ENCODE results near the gene WDR77. TPM values are rescaled to one million over a fixed set of nuclear protein-coding genes. Genes with fewer than 3 reads are reported as not detected.
A peak's percentile ranks its signal among the peaks of the same experiment; 100 is the strongest.

The WDR77 gene
- total RNA-seq, 1 donor = 73.0 TPM

DNA sequence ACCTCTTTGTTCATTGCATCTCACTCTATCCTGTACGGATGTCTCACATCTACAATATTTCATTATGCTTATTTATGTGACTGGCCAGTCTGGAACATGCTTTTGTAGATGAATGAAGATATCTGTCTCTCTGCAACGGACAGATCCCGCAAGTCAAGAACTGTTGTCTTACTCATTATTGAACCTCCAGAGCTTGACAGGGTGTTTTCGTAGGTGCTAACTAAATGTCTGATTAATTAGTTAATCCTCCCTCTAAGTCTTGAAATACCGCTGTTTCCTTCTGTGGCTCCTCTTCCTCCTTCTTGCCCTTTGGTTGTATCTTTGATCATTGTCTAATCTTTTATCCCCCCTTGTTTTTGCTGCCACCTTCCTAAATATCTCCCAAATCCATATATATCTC is 21.5 kb upstream of the WDR77 start:
- DNase-seq (ENCODE audit: low read depth in 2 of 3, low spot score in 2 of 3) = no peak

GRCh38 chr1:111469539-111469938 is 20.5 kb upstream of the WDR77 start:
- no peak for DNase-seq (ENCODE audit: low read depth in 2 of 3, low spot score in 2 of 3)

GRCh38 chr1:111468717-111469100 is 19.7 kb upstream of the WDR77 start:
- no peak for DNase-seq (ENCODE audit: low read depth in 2 of 3, low spot score in 2 of 3)

GRCh38 chr1:111467865-111468716 is 19.0 kb upstream of the WDR77 start:
- no peak for DNase-seq (ENCODE audit: low read depth in 2 of 3, low spot score in 2 of 3)

DNA sequence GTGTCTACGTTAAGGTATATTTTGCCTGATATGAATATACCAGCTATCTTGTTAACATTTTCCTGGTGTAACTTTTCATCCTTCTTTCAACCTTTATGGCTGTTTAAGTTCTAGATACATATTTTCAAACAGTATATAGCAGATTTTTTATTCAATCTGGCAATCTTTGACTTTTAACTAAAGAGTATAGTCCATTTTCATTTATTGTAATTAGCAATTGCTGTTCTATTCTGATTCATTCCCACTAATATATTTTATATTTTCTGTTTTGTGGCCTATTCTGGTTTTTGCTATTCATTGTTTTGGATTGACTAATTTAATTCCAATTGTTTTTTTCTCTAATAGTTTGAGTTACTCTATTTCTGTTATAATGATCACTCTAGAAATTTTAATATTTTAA is 17.4 kb upstream of the WDR77 start:
- DNase-seq (ENCODE audit: low read depth in 2 of 3, low spot score in 2 of 3) = no peak

- no peak for DNase-seq (ENCODE audit: low read depth in 2 of 3, low spot score in 2 of 3)
Measured at GRCh38 chr1:111465754-111466153, 16.7 kb upstream of the WDR77 start.

GRCh38 chr1:111463029-111463683 is 14.1 kb upstream of the WDR77 start:
- DNase-seq (ENCODE audit: low read depth in 2 of 3, low spot score in 2 of 3) = no peak

DNA sequence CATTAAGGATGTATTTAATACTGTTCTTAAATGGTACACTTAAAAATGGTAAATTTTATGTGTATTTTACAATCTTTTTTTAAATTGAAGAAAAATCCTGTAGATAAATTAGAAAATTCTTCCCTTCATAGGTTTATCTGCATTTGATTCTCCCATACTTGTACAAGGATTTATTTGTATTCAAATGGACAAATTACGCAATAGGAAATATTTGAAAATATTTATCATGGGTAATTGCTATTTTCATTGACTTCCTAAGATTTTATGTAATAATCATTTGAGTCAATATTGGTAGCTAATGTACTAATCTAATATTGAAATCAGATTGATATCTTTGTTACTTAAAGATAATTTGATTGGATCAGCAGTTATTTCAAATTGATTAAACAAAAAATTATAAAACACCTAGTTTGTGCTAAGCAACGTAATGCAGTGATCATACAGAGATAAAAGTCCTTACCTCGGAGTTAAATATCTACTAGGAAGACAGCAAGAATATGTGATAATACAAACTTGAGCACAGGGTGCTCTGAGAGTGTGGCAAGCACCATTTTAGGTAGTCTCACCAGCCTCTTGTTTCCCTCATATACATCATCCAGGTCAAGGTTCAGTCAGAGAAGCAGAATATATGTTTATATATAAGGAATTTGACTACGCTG is 13.4 kb upstream of the WDR77 start:
- DNase-seq (ENCODE audit: low read depth in 2 of 3, low spot score in 2 of 3) = no peak

GRCh38 chr1:111461765-111462164 is 12.7 kb upstream of the WDR77 start:
- no peak for DNase-seq (ENCODE audit: low read depth in 2 of 3, low spot score in 2 of 3)

DNA sequence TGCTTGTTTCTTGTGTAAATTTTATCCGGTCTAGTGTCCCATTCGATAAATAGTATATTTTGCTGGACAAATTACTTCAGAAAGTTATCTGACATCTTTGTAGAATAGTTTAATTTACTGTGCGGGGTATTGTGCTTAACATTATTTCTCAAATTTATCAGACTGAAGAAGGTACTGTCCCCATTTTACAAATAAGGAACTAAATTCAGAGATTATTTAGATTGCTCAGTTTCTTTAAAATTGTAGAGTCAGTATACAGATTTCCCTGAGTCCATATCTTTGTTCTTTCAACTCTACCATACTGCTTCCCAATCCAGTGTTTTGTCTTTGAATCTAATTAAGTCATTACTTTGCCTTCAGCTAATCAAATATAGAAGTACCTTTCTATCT is 6.6 kb upstream of the WDR77 start:
- DNase-seq (ENCODE audit: low read depth in 2 of 3, low spot score in 2 of 3) = no peak

- no peak for DNase-seq (ENCODE audit: low read depth in 2 of 3, low spot score in 2 of 3)
Measured at GRCh38 chr1:111454859-111455641, 6.0 kb upstream of the WDR77 start.

GRCh38 chr1:111453706-111454105 is 4.7 kb upstream of the WDR77 start:
- no peak for DNase-seq (ENCODE audit: low read depth in 2 of 3, low spot score in 2 of 3)

DNA sequence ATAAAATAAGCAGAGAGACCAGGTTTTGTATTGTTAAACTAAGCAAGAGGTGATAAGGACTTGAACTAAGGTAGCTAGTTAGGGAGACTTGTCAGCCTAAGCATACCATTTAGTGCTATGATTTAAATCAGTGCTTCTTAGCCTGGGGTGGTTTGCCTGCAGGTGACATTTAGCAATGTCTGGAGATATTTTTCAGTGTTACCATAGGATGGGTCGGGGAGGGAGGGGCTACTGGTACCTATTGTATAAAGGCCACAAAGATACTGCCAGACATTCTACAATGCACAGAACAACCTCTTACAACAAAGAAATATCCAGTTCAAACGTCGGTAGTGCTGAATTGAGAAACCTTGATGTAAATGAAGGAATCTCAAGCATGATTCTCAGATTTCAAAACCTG is 3.5 kb upstream of the WDR77 start:
- DNase-seq (ENCODE audit: low read depth in 2 of 3, low spot score in 2 of 3) = no peak

GRCh38 chr1:111450185-111450584 is 1.1 kb upstream of the WDR77 start:
- DNase-seq (ENCODE audit: low read depth in 2 of 3, low spot score in 2 of 3) = no peak

DNA sequence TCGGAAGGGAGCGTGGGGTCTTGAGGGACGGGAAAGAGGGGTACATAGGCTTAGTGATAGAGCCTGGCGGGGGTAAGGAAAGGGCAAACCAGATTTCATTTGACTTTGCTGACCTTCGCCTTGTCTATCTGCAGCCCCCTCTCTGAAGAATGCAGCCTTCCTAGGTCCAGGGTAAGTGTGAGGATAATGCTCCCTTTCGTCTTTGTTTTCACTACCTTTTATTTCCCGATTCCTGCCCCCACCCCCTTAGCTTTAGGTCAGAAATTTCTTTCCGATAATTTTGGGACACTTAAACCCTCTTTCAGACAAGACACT is 604 bp upstream of the WDR77 start:
- no peak for DNase-seq (ENCODE audit: low read depth in 2 of 3, low spot score in 2 of 3)

- peak in 1 of 3 donors; percentile 43 for DNase-seq (ENCODE audit: low read depth in 2 of 3, low spot score in 2 of 3)
Measured at GRCh38 chr1:111448482-111448917, 556 bp downstream of the WDR77 start.

DNA sequence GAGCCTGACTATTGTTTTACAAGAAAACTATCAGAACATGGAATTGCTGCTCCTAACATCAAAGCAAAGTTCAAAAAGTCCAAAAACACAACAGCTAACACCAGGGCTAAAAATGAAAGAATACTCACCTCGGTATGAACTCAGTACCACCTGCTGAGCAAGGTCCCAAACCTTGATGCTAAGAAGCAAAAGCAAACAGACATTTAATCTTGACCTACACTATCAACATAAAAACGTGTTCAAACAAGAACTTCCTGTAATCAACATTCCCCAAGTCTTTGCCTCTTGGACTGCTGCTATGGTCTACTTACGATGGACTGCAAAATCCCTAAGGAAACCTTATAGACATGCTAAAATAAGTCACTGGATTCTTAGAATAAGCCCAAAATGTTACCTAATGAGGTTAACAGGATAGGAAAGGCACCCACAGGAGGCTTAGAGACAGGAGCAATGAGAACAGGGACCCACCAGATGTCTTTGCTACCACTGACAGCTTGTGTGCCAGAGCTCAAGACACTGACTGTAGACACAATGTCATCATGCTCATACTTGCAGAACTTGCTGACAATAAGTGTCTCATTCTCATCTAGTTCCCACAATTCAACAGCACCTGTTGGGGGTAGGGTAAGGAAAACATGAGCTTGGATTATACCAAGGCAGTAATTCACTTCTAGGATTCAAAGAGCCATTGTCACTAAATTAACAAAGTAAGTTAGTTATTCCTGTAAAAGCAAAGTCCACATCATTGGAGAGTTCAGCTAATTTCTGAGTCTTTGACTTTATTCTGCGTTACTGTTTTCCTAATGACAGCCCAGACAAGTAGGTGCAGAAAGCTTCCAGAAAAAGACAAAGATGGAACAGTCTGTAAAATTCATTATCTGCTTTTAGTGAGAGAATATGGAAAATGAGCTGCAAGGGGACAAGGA is 1.8 kb downstream of the WDR77 start:
- DNase-seq (ENCODE audit: low read depth in 2 of 3, low spot score in 2 of 3) = no peak

- DNase-seq (ENCODE audit: low read depth in 2 of 3, low spot score in 2 of 3) = no peak
Measured at GRCh38 chr1:111446546-111446945, 2.5 kb downstream of the WDR77 start.

GRCh38 chr1:111444031-111444430 is 5.0 kb downstream of the WDR77 start:
- no peak for DNase-seq (ENCODE audit: low read depth in 2 of 3, low spot score in 2 of 3)

GRCh38 chr1:111442457-111442856 is 6.6 kb downstream of the WDR77 start:
- no peak for DNase-seq (ENCODE audit: low read depth in 2 of 3, low spot score in 2 of 3)
